ENCODE results near the gene BOK. TPM values are rescaled to one million over a fixed set of nuclear protein-coding genes. Genes with fewer than 3 reads are reported as not detected.
A peak's percentile ranks its signal among the peaks of the same experiment; 100 is the strongest.

The BOK gene
- total RNA-seq, 1 experiment from 2014 or later: 30.2 TPM

GRCh38 chr2:241620419-241620769 lies 61.8 kb downstream of the BOK start:
- Histone ChIP-seq H3K36me3 (ENCODE audit: low read depth, low read length) (peaks cover 12% of the 10 kb centered on the region), H3K4me3 (ENCODE audit: low read length) (no peak overlapping the region), H2AFZ (ENCODE audit: low read length) (no peak overlapping the region), H3K4me1 (ENCODE audit: insufficient read depth, low read length) (no peaks in the 10 kb centered on the region), H3K27ac (ENCODE audit: low read length) (peak overlapping the region; percentile 57), H3F3A (ENCODE audit: low read length, unreplicated experiment) (peaks cover 18% of the 10 kb centered on the region), H3K79me2 (ENCODE audit: low read length) (peaks cover 78% of the 10 kb centered on the region), H3K27me3 (ENCODE audit: low read length) (no peaks in the 10 kb centered on the region), H3K4me2 (ENCODE audit: low read length) (no peak overlapping the region), H3K9me2 (replicated peaks; ENCODE audit: low read length) (no peaks in the 10 kb centered on the region), H3K9ac (ENCODE audit: low read length) (no peak overlapping the region), H4K20me1 (ENCODE audit: low read length) (no peaks in the 10 kb centered on the region), H3K9me3 (ENCODE audit: low read length) (no peaks in the 10 kb centered on the region; the same call in 1 of the 2 replicates)
- ChIA-PET POLR2A (ENCODE audit: unreplicated experiment) (no interaction called here), CTCF (no interaction called here)
- DNase-seq (peak; percentile 71), ATAC-seq (peak; percentile 77)
- BruUV-seq (replicated peaks): no TSS peak
- intact Hi-C loops (cut with micrococcal nuclease): no loop called here
- no peak for TF ChIP-seq CTCF (conservative IDR thresholded peaks at IDR 0.05; ENCODE audit: low read depth, low read length)
- no peak for TF ChIP-seq EZH2 (IDR thresholded peaks at IDR 0.05; ENCODE audit: low read length, unreplicated experiment)
- no peak for TF ChIP-seq EZH2phosphoT487 (IDR thresholded peaks at IDR 0.05; ENCODE audit: borderline replicate concordance, low read length)

Other genes with a start within 250 kb of the BOK start
- gene HDLBP, start 243.1 kb upstream of the BOK start, total RNA-seq (2014; rRNA removed): 410 and 505 TPM in 2 replicates
- gene SEPTIN2, start 242.8 kb upstream of the BOK start, total RNA-seq (2014; rRNA removed): 185 and 207 TPM in 2 replicates
- 24.5 and 29.9 TPM in 2 replicates for gene FARP2, start 202.5 kb upstream of the BOK start, total RNA-seq (2014; rRNA removed)
- gene STK25, start 50.2 kb upstream of the BOK start, total RNA-seq (2014; rRNA removed): 198 and 245 TPM in 2 replicates
- gene THAP4, start 78.4 kb downstream of the BOK start, total RNA-seq (2014; rRNA removed): 75.1 and 102 TPM in 2 replicates
- gene ATG4B, start 78.9 kb downstream of the BOK start, total RNA-seq (2014; rRNA removed): 83.0 and 88.6 TPM in 2 replicates
- 130 and 155 TPM in 2 replicates for gene DTYMK, start 128.1 kb downstream of the BOK start, total RNA-seq (2014; rRNA removed)
- gene ING5, start 143.3 kb downstream of the BOK start, total RNA-seq (2014; rRNA removed): 30.2 and 32.1 TPM in 2 replicates
- gene D2HGDH, start 175.9 kb downstream of the BOK start, total RNA-seq (2014; rRNA removed): 28.5 and 51.2 TPM in 2 replicates
- not detected in 2 replicates for gene GAL3ST2, start 218.1 kb downstream of the BOK start, total RNA-seq (2014; rRNA removed)

Data from PC-3 (cell line).